Stimulated activated CD8-positive, alpha-beta memory T cell treated with anti-CD3 and anti-CD28 coated beads, Interleukin-15, amount 100 ng/mL, for 24 hours (primary cell): ENCODE results near the gene AP2M1.

Experiments
- DNase-seq: peaks from one replicate; pipeline ENCODE4 v3.0.0-alpha.2; 2020; ENCODE audit warnings: low read depth

Gene AP2M1

GRCh38 chr3:184180165-184180564 is 5.5 kb downstream of the AP2M1 start:
- DNase-seq, result no peak

GRCh38 chr3:184181596-184181995 is 6.9 kb downstream of the AP2M1 start:
- DNase-seq, result no peak

DNA sequence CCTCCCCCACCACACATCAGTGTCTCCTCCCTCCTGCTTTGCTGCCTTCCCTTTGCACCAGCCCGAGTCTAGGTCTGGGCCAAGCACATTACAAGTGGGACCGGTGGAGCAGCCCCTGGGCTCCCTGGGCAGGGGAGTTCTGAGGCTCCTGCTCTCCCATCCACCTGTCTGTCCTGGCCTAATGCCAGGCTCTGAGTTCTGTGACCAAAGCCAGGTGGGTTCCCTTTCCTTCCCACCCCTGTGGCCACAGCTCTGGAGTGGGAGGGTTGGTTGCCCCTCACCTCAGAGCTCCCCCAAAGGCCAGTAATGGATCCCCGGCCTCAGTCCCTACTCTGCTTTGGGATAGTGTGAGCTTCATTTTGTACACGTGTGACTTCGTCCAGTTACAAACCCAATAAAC is 9.0 kb downstream of the AP2M1 start:
- DNase-seq, result no peak

DNA sequence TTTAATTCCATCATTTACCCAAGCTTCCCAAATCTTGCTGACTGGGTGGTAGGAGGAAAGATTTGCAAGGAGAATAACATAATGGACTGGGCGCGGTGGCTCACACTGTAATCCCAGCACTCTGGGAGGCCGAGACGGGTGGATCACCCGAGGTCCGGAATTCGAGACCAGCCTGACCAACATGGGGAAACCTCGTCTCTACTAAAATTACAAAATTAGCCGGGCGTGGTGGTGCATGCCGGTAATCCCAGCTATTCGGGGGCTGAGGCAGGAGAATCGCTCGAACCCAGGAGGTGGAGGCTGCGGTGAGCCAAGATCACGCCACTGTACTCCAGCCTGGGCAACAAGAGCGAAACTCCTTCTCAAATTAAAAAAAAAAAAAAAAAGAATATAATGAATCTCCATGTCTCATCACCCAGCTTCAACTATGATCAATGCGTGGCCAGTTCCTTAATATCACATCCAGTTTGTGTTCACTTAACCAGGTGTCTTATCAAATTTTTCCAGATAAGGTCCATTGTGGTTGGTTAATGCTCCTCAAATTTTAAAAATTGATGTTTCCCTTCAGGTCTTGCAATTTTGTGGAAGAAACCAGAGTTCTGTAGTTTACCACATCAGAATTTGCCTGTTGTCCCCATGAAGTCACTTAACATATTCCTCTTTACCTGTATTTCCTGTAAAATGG is 10.0 kb downstream of the AP2M1 start:
- DNase-seq, result no peak

- DNase-seq, result peak; percentile 99
These were observed 11.0 kb downstream of the AP2M1 start for GRCh38 chr3:184185461-184186183.

GRCh38 chr3:184186184-184186901 is 11.7 kb downstream of the AP2M1 start, which contains the start of gene ABCF3:
ABCF3 (plus strand) TSS chr3:184186199; CDS start chr3:184186208, 9 bp downstream.
- no peak for DNase-seq

GRCh38 chr3:184186902-184187207 is 12.2 kb downstream of the AP2M1 start:
- DNase-seq, result no peak

GRCh38 chr3:184188080-184188479 is 13.4 kb downstream of the AP2M1 start:
- DNase-seq, result no peak

DNA sequence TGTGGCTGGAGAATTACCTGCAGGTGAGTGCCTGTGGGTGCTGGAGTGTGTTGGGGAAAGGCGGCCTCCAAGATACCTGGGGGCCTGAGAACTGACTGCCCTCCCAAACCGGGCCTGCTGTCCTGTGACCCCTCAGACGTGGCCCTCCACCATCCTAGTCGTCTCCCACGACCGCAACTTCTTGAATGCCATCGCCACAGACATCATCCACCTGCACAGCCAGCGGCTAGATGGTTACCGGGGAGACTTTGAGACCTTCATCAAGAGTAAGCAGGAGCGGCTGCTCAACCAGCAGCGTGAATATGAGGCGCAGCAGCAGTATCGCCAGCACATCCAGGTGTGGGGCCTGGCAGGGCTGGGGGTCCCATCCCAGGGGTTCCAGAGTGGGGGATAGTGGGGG is 14.8 kb downstream of the AP2M1 start:
- no peak for DNase-seq

GRCh38 chr3:184192889-184193288 is 18.2 kb downstream of the AP2M1 start:
- DNase-seq, result no peak

GRCh38 chr3:184193991-184194539 is 19.4 kb downstream of the AP2M1 start:
- no peak for DNase-seq

GRCh38 chr3:184196536-184196935 is 21.9 kb downstream of the AP2M1 start:
- no peak for DNase-seq

DNA sequence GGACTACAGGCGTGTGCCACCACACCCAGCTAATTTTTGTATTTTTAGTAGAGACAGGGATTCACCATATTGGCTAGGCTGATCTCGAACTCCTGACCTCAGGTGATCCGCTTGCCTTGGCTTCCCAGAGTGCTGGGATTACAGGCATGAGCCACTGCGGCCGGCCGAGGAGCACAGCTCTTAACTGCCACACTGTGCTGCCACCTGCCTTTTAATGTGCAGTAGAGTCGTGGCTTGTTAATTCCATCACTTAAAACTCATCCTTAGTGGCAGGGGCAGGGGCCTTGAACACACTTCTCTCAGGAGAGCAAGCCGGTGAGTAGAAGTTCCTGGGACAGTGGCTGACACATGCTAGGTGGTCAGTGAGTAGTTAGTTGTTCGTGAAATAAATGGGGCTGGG is 23.9 kb downstream of the AP2M1 start:
- DNase-seq, result no peak

DNA sequence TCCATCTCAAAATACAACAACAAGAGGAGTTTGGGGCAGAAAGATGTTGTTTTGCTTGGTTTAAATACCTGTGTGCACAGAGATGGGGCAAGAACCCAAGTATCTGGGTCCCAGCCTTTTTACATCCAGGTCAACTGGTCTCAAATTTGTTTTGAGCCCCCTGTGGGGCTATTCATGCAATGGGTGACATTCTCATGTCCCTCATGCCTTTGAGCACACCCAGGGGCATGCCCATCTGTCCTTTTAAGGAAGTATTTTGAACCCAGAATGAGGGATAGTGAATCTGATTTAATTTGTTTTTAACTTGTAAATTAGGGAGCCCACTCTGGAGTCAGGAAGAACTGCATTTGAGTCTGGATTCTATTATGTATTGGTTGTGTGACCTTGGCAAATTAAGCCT is 26.2 kb downstream of the AP2M1 start:
- no peak for DNase-seq

DNA sequence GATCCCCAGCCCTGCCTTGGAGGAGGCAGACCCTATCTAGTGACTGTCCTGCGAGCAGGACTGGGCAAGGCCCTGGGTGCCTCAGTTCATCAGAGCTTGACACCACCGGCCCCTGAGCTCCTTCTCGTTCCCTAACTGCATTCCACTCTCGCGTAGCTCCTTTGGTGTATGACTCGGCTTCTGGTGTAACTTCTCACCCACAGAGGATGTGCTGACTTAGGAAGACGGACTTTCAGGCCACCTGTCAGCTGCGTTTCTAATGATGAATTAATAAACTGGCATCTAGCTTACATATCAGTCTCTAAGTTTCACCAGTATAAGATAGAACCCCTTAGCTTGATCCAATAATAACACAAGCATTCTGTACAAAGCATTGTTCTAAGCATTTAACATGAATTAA is 28.9 kb downstream of the AP2M1 start:
- DNase-seq, result no peak

- DNase-seq, result no peak
These were observed 34.7 kb downstream of the AP2M1 start for GRCh38 chr3:184209146-184209923.

DNA sequence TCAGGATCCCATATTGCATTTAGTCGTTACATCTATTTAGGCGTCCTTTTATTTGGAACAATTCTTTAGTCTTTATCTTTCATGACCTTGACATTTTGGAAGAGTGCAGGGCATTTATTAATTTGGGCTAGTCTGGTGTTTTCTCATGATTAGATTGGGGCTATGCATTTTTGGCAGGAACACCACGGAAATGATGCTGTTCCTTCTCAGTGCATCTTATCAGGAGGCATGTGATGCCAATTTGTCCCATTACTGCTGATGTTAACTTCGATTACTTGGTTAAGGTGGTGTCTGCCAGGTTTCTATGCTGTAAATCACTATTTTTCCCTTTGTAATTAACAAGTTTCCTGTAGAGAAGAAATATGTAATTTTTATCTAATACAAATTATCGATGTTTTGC is 36.6 kb downstream of the AP2M1 start:
- no peak for DNase-seq

GRCh38 chr3:184211718-184212117 is 37.1 kb downstream of the AP2M1 start:
- DNase-seq, result no peak

DNA sequence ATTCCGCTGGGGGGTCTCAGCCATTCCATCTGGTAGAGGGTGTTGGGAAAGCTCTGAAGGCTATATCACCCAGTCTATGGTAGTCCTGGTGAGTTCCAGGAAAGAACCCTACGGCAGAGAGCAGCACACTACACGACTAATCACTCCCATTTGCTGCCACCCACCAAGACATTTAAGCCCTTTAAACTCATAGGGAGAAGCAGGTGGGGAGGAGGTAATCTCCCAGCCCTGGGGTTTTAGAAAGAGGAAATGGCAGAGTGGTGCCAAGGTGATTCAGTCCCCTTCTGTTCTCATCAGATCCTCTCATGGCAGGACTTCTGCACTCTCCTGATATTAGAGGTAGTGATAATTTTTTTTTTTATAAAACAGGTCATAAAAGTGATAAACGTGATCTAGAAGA is 44.2 kb downstream of the AP2M1 start:
- DNase-seq, result no peak

- DNase-seq, result no peak
These were observed 47.9 kb downstream of the AP2M1 start for GRCh38 chr3:184222521-184222920.

- DNase-seq, result no peak
These were observed 49.3 kb downstream of the AP2M1 start for GRCh38 chr3:184223946-184224345.

GRCh38 chr3:184227481-184227935 is 52.9 kb downstream of the AP2M1 start:
- no peak for DNase-seq
